GF-D8 (cell line): ENCODE results near the gene TCF7L2.
"Not testable (repeated sequence)": the region's sequence is repeated elsewhere in the genome, so short reads cannot be mapped to it uniquely, and the experiment has no call there.

Source experiments
- DNase-seq: peaks from one replicate; lab custom pipeline; 2025; lab: John Stamatoyannopoulos, UW

TCF7L2 gene

DNA sequence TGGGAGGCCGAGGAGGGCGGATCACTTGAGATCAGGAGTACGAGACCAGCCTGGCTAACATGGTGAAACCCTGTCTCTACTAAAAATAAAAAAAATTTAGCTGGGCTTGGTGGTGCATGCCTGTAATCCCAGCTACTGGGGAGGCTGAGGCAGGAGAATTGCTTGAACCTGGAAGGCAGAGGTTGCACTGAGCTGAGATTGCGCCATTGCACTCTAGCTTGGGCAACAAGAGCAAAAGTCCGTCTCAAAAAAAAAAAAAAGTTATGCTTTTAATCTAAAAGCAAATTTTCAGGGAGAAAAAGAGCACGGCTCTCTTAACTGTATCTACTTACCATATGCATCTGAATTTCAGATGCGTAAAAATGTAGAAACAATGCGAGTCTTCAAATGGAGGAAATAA lies 116.1 kb downstream of the TCF7L2 start:
- DNase-seq = not testable (repeated sequence)

DNA sequence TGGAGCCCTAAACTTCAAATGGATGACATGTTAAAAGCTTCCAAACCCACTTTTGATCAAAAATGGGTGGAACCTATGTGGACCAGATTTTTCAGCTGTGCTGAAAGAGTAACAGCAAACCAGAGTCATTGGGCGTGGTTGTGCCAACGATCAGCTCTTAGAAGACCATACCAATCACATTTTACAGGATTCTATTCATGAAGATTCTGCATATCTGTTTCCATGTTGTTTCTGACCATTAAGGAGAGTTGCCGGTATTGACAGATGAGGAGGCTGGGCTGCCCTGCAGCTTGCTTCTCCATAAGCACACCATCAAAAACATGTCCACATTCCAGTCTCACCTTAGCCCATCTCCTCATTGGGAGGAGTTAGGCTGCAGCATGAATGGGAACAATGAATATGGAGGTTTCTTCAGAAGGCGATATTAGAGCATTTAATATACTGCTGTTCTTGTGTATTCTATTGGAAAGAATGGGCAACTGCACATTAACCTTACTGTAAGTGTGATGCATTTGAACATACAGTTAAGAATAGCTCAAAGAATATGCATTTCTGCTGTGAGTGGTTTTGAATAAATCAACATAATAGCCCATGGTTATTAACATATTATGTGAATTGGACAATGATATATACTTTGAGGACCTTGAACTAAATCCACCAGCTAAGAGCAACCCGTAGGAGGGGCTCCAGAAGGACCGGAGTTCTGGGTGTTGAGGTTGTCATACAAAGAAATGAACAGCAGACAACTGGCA lies 116.7 kb downstream of the TCF7L2 start:
- DNase-seq = no peak

DNA sequence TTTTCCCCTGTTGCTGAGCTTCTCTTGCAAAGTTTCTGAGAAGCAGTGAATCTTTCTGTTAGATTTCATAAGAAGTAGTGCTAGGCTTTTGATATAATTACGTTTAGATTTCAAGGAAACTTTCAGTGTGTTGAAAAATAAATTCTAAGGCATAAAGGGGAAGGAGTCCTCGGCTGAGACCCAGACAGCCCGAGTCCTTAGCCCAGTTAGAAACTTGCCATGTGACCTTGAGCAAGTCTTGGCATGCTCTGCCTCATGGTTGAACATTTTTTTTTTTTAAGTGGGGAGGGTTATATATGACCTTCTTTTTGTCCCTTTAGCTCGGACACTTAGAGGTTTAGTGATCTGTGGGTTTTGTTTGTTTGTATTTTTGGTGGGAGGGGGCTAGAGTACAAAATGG lies 117.5 kb downstream of the TCF7L2 start:
- DNase-seq = no peak

DNA sequence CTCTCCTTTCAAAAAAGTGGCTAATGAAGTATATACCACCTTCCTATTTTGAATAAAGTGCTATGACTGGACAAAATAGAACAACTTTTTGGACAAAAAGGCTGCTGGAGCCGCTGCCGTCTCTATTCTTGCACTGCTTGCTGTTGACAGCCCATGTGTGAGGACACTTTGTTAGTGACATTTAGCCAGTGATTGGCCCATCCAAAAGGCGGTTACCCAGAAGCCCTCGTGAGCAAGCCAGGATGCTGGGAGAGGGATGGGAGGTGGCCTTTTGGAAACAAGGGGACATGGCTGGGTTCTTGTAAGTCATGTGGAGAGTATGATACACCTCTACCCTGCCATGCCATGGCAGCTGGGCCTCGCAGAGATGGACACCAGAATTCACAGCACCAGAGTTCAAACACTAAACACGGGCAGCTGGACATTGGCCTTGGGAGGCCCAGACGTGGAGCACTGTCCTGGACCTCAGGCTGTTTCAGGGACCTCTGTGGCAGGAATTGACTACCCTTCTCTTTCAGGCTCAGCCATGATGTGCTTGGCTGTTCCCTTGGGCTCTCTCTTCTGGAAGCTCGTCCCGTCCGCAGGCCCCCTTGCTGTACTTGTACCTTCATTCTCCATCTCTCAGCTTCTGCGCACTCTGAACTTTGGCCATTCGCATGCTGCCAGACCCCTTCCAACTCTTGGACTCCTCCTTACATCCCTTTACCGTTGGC lies 118.3 kb downstream of the TCF7L2 start:
- no peak for DNase-seq

DNA sequence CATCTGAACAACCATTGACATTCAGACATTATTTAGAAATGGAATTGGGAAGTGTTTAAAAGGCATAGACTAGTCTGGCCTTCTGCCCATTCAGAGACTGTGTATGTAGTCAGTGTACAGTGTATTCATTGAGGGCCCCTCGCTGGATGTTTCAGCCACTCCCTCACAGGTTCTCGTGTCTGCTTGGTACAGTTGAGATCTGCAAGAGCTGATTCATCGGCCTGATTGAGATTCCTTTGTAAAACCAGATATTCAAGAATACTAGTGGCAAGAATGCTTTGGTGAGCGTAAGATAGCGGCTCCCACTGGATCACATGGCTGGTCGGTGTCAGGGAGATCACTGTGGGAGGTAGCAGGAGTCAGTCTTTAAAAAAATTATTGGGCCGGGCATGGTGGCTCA lies 119.5 kb downstream of the TCF7L2 start:
- no peak for DNase-seq

DNA sequence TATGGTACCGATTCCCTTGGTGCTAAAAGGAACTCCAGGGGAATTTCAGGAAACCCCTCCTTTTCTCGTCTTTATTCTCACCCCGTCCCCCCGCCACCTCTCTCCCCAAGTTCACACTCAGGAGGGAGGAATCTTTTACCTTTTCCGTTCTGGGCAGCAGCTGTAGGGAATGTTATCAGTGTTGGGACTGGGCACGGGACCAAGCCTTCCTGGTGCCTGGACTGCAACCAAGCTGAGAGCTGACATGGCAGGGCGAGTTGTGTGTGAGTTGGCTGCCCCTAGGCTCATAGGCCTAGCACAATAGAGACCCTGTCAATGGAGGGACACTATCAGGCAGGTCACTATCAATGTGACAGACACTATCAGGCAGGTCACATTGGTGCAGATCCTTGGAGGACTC lies 121.4 kb downstream of the TCF7L2 start:
- no peak for DNase-seq

DNA sequence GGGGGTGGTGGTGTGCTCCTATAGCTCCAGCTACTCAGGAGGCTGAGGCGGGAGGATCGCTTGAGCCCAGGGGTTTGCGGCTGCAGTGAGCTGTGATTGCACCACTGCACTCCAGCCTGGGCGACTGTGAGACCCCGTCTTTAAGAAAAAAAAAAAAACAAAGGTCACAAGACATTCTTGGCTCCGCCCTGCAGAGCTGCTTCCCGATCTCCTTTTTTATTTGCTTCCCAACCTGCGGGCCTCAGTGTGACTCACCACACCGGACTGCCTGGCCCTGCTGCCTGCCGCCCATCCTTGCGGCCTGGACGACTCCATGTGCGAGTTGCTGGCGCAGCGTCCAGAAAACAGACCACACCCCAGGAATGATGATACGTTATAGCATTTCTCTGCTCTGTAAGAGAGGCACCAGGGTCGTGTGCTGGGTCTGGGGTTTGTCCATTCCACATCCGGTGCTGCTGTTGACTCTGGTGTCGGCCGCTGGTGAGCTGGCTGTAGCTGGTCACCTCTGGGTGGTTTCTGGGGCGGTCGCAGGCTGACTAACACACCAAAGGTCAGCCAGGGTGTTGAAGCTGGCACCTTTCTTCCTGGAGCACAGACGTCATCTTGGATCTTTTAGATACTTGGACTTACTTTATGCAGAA lies 123.6 kb downstream of the TCF7L2 start:
- no peak for DNase-seq

DNA sequence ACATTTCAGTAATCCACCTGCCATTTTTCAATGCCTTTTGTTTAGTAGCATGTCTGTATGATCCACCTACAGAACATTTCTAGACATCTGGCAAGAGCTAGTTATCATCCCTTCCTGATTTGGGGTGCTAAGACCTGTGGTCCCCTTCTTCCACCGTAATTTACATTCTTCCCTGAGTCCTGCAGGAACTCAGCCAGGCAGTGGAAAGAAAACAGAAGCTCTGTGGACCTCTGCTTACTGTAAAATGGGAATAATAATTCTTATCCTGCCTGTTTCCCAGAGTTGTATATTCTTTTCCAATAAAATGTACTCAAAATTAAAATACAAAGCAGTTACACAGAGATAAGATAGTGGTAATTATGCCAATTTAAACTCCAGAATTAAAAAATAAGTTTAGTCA lies 126.9 kb downstream of the TCF7L2 start:
- DNase-seq = no peak

DNA sequence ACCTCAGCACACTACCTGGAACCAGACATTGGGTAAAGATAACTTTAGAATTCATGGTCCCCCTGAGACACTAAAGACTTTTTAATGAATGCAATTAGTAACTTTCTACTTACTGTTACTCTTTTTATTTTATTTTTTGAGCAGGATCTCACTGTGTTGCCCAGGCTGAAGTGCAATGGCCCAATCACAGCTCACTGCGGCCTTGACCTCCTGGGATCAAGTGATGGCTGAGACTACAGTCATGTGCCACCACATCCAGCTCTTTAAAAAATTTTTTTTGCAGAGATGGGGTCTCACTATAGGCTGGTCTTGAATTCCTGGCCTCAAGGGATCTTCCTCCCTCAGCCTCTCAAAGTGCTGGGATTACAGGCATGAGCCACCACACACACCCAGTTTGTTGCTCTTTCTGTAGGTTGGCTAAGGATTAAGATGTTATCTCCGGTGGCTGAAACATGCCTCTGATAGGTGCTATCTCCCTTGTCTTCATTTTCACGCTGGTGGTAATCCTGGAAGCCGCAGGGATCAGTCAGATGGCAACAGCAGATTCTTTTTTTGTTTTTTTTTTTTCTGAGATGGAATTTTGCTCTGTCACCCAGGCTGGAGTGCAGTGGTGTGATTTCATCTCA lies 128.3 kb downstream of the TCF7L2 start:
- no peak for DNase-seq

DNA sequence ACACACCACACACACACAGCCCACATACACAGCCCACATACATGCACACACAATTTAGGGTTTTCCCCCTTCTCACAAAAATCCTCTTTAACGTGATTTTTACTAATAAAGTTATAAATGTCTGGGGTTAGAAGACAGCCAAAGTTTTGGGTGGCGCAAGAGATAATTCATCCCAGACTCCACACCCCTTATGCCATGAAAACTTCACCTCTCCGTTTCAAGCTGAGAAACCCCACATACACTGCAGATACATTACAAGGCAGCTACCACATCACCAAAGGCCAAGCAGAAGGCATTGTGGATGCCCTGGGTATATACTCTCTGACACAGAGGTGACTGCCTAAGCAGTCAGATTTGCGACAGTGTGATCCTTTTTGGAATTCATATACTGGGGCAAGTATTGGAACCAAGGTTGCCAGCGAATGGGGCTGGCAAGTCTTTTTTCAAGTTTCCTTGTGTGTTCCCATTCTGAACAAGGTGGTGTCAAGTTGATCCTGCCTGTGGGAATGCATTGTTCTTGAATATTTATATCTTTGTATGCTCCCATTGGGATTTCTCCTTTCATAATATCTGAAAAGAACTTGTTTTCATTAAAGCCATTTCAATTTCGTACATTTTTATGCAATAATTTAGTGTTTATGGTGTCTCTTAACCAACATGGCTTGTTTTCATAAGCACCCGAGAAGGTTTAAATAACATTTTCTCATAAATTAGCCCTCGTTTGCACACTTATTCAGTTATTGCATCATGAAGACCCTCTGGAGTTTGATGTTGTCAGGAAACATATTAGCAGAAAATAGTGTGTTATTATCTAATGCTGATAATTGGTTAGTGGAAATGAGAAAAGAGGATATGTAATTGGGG lies 130.2 kb downstream of the TCF7L2 start:
- DNase-seq = no peak

DNA sequence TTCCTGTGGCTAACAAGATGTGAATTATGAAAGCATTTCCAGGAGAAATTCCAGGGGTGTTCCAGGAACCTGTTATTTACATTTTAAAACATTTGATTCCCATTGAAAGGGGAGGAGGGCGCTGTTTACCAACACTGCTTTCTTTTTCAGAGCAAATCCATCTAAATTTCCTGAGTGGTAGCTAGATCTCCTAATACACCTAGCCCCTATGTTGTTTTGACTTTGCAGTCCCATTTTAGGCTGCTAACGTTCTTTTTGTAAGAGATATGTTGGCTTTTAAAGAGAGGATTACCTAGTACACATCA lies 130.8 kb downstream of the TCF7L2 start:
- DNase-seq = no peak

DNA sequence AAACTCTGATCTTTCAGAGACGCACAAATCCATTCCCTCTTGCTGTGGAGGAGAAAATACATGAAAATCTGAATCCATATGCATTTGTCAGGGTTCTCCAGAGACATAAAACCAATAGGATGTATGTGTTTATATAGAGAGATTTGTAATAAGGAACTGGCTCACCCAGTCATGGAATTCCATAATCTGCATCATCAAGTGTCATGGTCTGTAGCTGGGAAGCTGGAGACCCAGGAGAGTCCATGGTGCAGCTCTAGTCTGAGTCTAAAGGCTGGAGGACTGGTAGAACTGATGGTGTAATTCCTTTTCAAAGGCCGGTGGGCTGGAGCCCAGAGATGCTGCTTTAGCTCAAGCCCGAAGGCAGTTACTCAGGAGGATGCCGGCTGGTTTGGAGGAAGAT lies 134.0 kb downstream of the TCF7L2 start:
- no peak for DNase-seq

DNA sequence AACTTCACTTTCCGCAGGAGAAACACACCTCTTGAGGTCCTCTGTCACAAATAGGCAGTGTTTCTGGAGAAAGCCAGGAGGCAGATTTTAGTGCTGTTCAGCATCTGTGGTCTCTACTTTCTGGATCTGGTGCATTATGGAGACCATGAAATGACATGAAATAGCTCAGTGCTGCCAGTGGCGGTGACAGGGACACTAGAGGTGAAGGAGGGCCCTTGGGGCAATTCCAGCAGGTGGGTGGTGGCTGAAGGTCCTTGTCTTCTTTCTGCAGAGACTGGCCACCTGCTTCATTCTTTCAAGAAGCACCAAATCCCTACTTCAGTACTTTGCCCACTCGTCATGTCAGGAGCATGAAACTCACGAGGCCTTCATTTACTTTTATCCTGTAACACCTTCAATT lies 135.7 kb downstream of the TCF7L2 start:
- no peak for DNase-seq

DNA sequence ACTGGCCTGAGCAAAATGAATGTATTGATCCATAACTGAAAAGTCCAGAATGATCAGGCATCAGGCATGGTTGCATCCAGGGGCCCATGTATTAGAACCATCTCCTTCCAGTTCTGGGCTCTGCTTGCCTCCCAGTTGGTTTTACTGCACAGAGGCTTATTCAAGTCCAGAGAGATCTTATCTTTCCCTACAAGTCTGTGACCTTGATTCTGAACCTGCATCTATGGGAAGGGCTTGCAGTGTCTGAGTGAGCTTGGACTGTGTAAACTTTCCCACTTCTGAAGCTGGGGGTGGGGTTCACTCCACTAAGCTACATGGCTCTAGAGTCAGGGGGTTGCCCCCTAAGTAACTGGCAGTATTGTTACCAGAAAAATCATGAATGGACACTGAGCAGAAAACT lies 136.2 kb downstream of the TCF7L2 start:
- no peak for DNase-seq

DNA sequence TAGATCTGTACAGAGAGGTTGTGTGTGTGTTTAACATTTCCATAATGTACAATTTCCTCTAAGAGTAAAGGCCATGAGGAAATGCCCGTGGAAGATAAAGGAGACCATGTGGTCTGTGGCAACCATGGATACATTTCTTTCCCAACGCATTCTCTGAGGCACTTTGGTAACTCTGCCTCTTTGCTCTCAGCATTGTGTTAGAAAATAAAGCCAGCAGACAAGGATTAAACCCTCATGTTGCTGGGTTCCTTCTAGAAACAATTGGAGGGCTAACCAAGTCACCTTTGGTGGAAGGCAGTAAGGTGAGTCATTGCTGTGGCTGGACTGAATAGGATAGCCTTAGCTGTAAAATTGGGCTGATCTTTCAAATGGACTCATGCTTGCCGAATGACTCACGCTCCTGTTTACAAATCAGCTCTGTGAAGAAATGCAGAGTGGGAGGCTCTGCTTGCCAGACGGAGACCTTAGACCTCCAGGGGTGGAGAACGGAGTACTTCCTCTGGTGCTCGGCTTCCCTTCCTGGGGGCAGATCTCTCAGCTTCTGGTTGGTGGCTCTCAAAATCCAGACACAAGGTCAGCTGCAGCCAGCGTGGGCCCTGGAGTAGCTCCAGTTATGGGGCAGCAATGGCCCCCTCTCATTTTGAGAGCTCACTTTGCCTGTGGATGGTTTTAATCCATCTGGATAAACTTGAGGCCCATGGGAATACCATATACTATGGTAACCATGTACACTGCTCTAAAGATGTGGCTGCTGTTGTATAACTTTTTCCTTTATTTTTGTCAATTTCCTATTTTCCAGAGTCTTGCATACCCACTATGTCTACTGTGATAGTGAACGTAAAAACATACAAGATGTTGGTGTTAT lies 137.3 kb downstream of the TCF7L2 start:
- DNase-seq = no peak

DNA sequence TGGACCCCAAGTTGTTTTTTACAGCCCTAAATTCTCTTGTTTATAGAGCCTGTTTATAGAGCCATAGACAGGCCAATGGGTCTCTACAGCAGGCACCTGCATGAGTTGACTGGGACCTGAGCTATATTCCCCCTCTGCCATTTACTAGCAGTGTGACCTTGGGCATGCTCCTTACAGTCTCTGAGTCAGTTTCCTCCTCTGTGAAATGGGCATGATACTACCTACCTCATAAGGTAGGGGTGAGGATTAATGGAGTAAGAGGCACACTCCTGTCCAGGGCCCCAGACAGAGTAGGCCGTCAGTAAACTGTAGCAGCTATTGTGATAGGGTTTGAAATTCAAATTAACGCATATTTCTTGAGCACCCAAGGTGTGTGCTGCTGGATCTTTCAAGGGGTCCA lies 138.1 kb downstream of the TCF7L2 start:
- DNase-seq = no peak

DNA sequence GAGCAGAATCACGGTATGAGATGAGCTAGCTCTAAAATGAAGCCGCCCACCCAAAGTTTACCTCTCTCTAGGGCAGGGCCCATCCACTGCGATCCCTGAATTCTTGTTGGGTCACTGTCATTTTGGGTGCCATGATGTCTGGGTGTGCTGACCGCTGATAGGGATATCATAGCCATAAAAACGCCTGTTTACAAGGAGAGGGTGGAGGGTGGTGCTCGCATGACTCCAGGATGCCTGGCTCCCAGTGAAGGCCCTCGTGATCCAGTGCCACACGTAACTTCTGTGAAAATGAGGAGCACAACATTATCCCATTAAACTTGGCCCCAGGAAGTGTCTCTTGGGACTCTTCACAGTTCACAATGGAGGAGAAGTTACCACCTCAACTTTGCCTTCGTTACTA lies 139.5 kb downstream of the TCF7L2 start:
- no peak for DNase-seq

DNA sequence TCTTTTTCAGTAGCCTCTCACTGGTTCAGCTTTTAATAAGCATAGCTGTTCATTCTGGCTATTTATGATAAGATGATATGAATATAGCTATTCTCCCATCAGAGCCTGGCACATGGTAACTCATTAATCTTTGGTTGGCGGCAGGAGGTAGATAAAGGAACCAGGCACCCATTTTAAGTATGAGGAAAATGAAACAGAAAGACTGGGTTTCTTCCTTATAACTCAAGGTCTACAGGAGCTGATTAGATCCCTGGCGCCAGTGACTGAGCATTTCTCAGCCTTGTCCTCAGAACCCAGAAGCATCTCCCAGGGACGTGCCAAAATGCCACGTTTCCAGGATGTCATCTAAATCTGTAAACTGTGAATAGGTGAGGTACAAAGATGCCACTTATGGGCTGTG lies 141.9 kb downstream of the TCF7L2 start:
- DNase-seq = no peak

DNA sequence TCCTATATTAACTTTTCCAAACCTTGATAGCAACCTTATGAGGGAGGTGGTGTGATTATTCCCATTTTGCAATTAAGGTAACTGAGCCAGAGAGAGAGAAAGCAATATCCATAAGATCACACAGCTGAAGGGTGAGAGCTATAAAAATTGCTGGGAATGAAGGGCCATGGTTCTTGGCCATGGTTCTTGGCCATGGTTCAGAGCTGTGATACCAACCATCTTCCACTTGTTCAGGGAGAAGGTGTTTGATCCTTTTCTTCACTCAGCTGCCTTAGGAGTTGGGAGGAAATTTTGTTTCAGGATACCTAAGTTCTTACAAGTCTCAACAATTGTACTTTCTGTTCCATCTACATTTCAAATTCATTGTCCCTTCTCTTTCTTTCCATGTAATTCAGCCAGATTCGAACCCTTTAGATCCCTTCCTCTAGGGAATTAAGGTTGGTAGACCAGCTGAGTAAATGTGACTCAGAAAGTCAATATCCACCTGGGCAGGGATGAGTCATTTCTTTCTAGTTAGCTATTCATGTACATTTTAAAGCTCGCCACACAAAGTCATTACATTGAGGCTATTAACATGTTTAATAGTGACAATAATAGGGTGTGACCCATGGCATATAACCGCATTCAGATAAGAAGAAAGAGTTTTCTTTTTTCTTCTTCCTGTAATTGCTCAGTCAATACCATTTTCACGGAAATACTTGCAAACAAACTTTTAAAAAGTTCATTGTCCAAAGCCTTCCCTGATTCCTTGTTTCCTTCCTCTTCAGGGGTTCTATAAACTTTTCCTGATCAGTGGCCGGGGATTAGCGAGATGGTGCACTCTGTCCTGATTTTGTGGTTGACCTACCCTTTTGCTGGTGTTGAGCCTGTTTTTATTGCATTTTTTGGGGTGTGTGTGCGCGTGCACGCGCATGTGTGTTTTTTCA lies 143.4 kb downstream of the TCF7L2 start:
- DNase-seq = no peak

DNA sequence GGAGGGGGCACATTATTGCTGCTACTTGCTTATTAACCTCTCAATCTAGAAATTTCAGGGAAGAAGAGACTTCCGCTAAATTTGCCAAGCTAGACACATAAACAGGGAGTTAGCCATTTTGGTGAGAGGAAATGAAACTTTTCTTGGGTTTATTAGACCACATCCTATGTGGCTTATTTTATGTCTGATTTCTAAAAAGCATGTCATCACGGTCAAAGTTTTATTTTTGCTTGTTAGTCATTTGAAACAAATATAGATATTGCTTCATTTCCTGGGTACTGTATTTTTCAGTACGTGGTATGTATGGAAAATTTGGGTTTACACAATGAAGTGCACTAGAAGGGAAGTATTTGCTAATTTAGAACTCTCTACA lies 144.1 kb downstream of the TCF7L2 start:
- DNase-seq = peak; percentile 9
